ENCODE results near the gene CFAP45. TPM values are rescaled to one million over a fixed set of nuclear protein-coding genes. Genes with fewer than 3 reads are reported as not detected.

Gene CFAP45
- total and polyA plus RNA-seq, 9 of the 15 experiments (the other 6 are each of a cell fraction or from before 2014, with no cell fraction given), result 0.65 to 2.4 (median 1.5) TPM

GRCh38 chr1:159923203-159924024, 23.4 kb upstream of the CFAP45 start (continued):
- TF ChIP-seq, protein P1, sequence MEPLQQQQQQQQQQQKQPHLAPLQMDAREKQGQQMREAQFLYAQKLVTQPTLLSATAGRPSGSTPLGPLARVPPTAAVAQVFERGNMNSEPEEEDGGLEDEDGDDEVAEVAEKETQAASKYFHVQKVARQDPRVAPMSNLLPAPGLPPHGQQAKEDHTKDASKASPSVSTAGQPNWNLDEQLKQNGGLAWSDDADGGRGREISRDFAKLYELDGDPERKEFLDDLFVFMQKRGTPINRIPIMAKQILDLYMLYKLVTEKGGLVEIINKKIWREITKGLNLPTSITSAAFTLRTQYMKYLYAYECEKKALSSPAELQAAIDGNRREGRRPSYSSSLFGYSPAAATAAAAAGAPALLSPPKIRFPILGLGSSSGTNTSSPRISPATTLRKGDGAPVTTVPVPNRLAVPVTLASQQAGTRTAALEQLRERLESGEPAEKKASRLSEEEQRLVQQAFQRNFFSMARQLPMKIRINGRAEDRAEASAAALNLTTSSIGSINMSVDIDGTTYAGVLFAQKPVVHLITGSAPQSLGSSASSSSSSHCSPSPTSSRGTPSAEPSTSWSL (CRISPR knock-in tag; IDR thresholded peaks at IDR 0.05; ENCODE audit: borderline replicate concordance), result no peak
- TF ChIP-seq, protein P2, sequence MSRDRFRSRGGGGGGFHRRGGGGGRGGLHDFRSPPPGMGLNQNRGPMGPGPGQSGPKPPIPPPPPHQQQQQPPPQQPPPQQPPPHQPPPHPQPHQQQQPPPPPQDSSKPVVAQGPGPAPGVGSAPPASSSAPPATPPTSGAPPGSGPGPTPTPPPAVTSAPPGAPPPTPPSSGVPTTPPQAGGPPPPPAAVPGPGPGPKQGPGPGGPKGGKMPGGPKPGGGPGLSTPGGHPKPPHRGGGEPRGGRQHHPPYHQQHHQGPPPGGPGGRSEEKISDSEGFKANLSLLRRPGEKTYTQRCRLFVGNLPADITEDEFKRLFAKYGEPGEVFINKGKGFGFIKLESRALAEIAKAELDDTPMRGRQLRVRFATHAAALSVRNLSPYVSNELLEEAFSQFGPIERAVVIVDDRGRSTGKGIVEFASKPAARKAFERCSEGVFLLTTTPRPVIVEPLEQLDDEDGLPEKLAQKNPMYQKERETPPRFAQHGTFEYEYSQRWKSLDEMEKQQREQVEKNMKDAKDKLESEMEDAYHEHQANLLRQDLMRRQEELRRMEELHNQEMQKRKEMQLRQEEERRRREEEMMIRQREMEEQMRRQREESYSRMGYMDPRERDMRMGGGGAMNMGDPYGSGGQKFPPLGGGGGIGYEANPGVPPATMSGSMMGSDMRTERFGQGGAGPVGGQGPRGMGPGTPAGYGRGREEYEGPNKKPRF (IDR thresholded peaks at IDR 0.05; ENCODE audit: low read depth, low read length), result no peak
- TF ChIP-seq FOXJ2 (tag; IDR thresholded peaks at IDR 0.05) (peak; percentile 100), CREM (IDR thresholded peaks at IDR 0.05; ENCODE audit: low read depth) (peak; percentile 69), PYGO2 (tag; IDR thresholded peaks at IDR 0.05) (no peak), RBM17 (IDR thresholded peaks at IDR 0.05; ENCODE audit: borderline replicate concordance, low read depth, low read length) (no peak), SMAD4 (CRISPR knock-in tag; conservative IDR thresholded peaks at IDR 0.05) (peak; percentile 50; the same call in 1 of the 2 replicates), ZNF318 (IDR thresholded peaks at IDR 0.05; ENCODE audit: borderline replicate concordance in 1 of 2, low read depth in 1 of 2) (peak in 1 of 2 experiments; percentile 77; a peak in 2 of 4 replicates)
- TF ChIP-seq, protein P3, sequence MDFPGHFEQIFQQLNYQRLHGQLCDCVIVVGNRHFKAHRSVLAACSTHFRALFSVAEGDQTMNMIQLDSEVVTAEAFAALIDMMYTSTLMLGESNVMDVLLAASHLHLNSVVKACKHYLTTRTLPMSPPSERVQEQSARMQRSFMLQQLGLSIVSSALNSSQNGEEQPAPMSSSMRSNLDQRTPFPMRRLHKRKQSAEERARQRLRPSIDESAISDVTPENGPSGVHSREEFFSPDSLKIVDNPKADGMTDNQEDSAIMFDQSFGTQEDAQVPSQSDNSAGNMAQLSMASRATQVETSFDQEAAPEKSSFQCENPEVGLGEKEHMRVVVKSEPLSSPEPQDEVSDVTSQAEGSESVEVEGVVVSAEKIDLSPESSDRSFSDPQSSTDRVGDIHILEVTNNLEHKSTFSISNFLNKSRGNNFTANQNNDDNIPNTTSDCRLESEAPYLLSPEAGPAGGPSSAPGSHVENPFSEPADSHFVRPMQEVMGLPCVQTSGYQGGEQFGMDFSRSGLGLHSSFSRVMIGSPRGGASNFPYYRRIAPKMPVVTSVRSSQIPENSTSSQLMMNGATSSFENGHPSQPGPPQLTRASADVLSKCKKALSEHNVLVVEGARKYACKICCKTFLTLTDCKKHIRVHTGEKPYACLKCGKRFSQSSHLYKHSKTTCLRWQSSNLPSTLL (IDR thresholded peaks at IDR 0.05), result no peak
- TF ChIP-seq, protein P4, sequence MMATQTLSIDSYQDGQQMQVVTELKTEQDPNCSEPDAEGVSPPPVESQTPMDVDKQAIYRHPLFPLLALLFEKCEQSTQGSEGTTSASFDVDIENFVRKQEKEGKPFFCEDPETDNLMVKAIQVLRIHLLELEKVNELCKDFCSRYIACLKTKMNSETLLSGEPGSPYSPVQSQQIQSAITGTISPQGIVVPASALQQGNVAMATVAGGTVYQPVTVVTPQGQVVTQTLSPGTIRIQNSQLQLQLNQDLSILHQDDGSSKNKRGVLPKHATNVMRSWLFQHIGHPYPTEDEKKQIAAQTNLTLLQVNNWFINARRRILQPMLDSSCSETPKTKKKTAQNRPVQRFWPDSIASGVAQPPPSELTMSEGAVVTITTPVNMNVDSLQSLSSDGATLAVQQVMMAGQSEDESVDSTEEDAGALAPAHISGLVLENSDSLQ (IDR thresholded peaks at IDR 0.05), result peak; percentile 21; the same call in 1 of the 2 replicates

Data from K562 (cell line).